UCSD-AML1 (cell line): ENCODE results near the gene KIF26B.

Experiments used
- DNase-seq: peaks from one replicate; lab custom pipeline; 2025; ENCODE audit not compliant: unreplicated experiment; lab: John Stamatoyannopoulos, UW

The KIF26B gene

GRCh38 chr1:245484176-245484575 lies 329.4 kb downstream of the KIF26B start:
- DNase-seq, result no peak

- no peak for DNase-seq
These were observed 331.2 kb downstream of the KIF26B start for GRCh38 chr1:245485996-245486395.

GRCh38 chr1:245486775-245487470 lies 332.1 kb downstream of the KIF26B start:
- no peak for DNase-seq

- no peak for DNase-seq
These were observed 333.8 kb downstream of the KIF26B start for GRCh38 chr1:245488346-245489129.

GRCh38 chr1:245489838-245490237 lies 335.1 kb downstream of the KIF26B start:
- no peak for DNase-seq

GRCh38 chr1:245493029-245493428 lies 338.2 kb downstream of the KIF26B start:
- DNase-seq, result no peak

GRCh38 chr1:245495681-245496080 lies 340.9 kb downstream of the KIF26B start:
- DNase-seq, result no peak

- DNase-seq, result no peak
These were observed 345.8 kb downstream of the KIF26B start for GRCh38 chr1:245500546-245500945.

- DNase-seq, result no peak
These were observed 346.8 kb downstream of the KIF26B start for GRCh38 chr1:245501633-245502032.

GRCh38 chr1:245503548-245503947 lies 348.8 kb downstream of the KIF26B start:
- DNase-seq, result no peak

GRCh38 chr1:245510144-245510543 lies 355.4 kb downstream of the KIF26B start:
- DNase-seq, result no peak

GRCh38 chr1:245512181-245512888 lies 357.6 kb downstream of the KIF26B start:
- no peak for DNase-seq

- DNase-seq, result no peak
These were observed 358.3 kb downstream of the KIF26B start for GRCh38 chr1:245512980-245513578.

- DNase-seq, result peak; percentile 24
These were observed 361.5 kb downstream of the KIF26B start for GRCh38 chr1:245516284-245516759.

GRCh38 chr1:245520611-245521010 lies 365.8 kb downstream of the KIF26B start:
- no peak for DNase-seq

GRCh38 chr1:245526141-245526540 lies 371.4 kb downstream of the KIF26B start:
- DNase-seq, result no peak

- DNase-seq, result no peak
These were observed 373.5 kb downstream of the KIF26B start for GRCh38 chr1:245528258-245528635.

- DNase-seq, result no peak
These were observed 376.2 kb downstream of the KIF26B start for GRCh38 chr1:245530937-245531336.

- DNase-seq, result no peak
These were observed 383.2 kb downstream of the KIF26B start for GRCh38 chr1:245537992-245538391.

GRCh38 chr1:245538671-245539070 lies 383.9 kb downstream of the KIF26B start:
- no peak for DNase-seq

GRCh38 chr1:245541369-245541768 lies 386.6 kb downstream of the KIF26B start:
- no peak for DNase-seq
